ENCODE measurements around the gene PDE8B.
A peak's percentile ranks its signal among the peaks of the same experiment; 100 is the strongest.

The PDE8B gene

GRCh38 chr5:77367741-77368140, 157.3 kb downstream of the PDE8B start:
- Histone ChIP-seq H3K4me1 (ENCODE audit: control insufficient read depth, low read depth, low read length) (no peaks in the 10 kb centered on the region), H3K18ac (ENCODE audit: low read length) (no peak overlapping the region), H4K8ac (ENCODE audit: low read depth, low read length) (no peak overlapping the region), H2BK5ac (ENCODE audit: low read length) (no peak overlapping the region), H3K79me2 (ENCODE audit: control insufficient read depth, insufficient read depth, low read length) (no peaks in the 10 kb centered on the region), H3K79me1 (ENCODE audit: low read length) (no peaks in the 10 kb centered on the region), H2AK5ac (ENCODE audit: low read length) (no peak overlapping the region), H3K4me2 (ENCODE audit: low read length) (no peak overlapping the region), H3K36me3 (ENCODE audit: control insufficient read depth, insufficient read depth, low read length) (no peaks in the 10 kb centered on the region), H2BK120ac (ENCODE audit: low read depth, low read length) (no peak overlapping the region), H4K5ac (ENCODE audit: low read length) (no peak overlapping the region), H3K23ac (ENCODE audit: low read length) (no peak overlapping the region), H3K27me3 (ENCODE audit: insufficient read depth, low read length, poor library complexity) (no peaks in the 10 kb centered on the region), H3K4ac (ENCODE audit: low read depth, low read length) (no peak overlapping the region), H3K27ac (ENCODE audit: low read depth, low read length) (no peak overlapping the region), H3K4me3 (ENCODE audit: low read length) (no peak overlapping the region), H3K56ac (ENCODE audit: low read length) (no peak overlapping the region), H3K9ac (ENCODE audit: low read length) (no peak overlapping the region), H2BK15ac (replicated peaks; ENCODE audit: low read depth) (no peak overlapping the region)
- DNase-seq, result peak; percentile 23
- no CpG with 5 or more reads among the region's 4 CpGs for WGBS (ENCODE audit: extremely low coverage, insufficient coverage, low lambda C conversion rate)

GRCh38 chr5:77368367-77368766, 157.9 kb downstream of the PDE8B start:
- Histone ChIP-seq H2BK120ac (ENCODE audit: low read depth, low read length) (no peak overlapping the region), H4K5ac (ENCODE audit: low read length) (no peak overlapping the region), H4K8ac (ENCODE audit: low read depth, low read length) (no peak overlapping the region), H3K79me1 (ENCODE audit: low read length) (no peaks in the 10 kb centered on the region), H3K79me2 (ENCODE audit: control insufficient read depth, insufficient read depth, low read length) (no peaks in the 10 kb centered on the region), H3K56ac (ENCODE audit: low read length) (no peak overlapping the region), H3K4ac (ENCODE audit: low read depth, low read length) (no peak overlapping the region), H3K18ac (ENCODE audit: low read length) (no peak overlapping the region), H3K4me2 (ENCODE audit: low read length) (no peak overlapping the region), H3K36me3 (ENCODE audit: control insufficient read depth, insufficient read depth, low read length) (no peaks in the 10 kb centered on the region), H3K4me3 (ENCODE audit: low read length) (no peak overlapping the region), H2BK15ac (replicated peaks; ENCODE audit: low read depth) (no peak overlapping the region), H2AK5ac (ENCODE audit: low read length) (no peak overlapping the region), H3K27ac (ENCODE audit: low read depth, low read length) (no peak overlapping the region), H3K27me3 (ENCODE audit: insufficient read depth, low read length, poor library complexity) (no peaks in the 10 kb centered on the region), H3K9ac (ENCODE audit: low read length) (no peak overlapping the region), H2BK5ac (ENCODE audit: low read length) (no peak overlapping the region), H3K4me1 (ENCODE audit: control insufficient read depth, low read depth, low read length) (no peaks in the 10 kb centered on the region), H3K23ac (ENCODE audit: low read length) (no peak overlapping the region)
- no CpG with 5 or more reads among the region's 5 CpGs for WGBS (ENCODE audit: extremely low coverage, insufficient coverage, low lambda C conversion rate)
- DNase-seq, result no peak

GRCh38 chr5:77369566-77369965, 159.1 kb downstream of the PDE8B start:
- Histone ChIP-seq H3K36me3 (ENCODE audit: control insufficient read depth, insufficient read depth, low read length) (no peaks in the 10 kb centered on the region), H2BK5ac (ENCODE audit: low read length) (no peak overlapping the region), H3K27me3 (ENCODE audit: insufficient read depth, low read length, poor library complexity) (no peaks in the 10 kb centered on the region), H3K4me1 (ENCODE audit: control insufficient read depth, low read depth, low read length) (no peaks in the 10 kb centered on the region), H3K27ac (ENCODE audit: low read depth, low read length) (no peak overlapping the region), H3K9ac (ENCODE audit: low read length) (no peak overlapping the region), H2AK5ac (ENCODE audit: low read length) (no peak overlapping the region), H3K4ac (ENCODE audit: low read depth, low read length) (no peak overlapping the region), H3K79me1 (ENCODE audit: low read length) (no peaks in the 10 kb centered on the region), H2BK15ac (replicated peaks; ENCODE audit: low read depth) (no peak overlapping the region), H3K56ac (ENCODE audit: low read length) (no peak overlapping the region), H3K79me2 (ENCODE audit: control insufficient read depth, insufficient read depth, low read length) (no peaks in the 10 kb centered on the region), H3K4me2 (ENCODE audit: low read length) (no peak overlapping the region), H3K23ac (ENCODE audit: low read length) (no peak overlapping the region), H2BK120ac (ENCODE audit: low read depth, low read length) (no peak overlapping the region), H4K5ac (ENCODE audit: low read length) (no peak overlapping the region), H3K18ac (ENCODE audit: low read length) (no peak overlapping the region), H4K8ac (ENCODE audit: low read depth, low read length) (no peak overlapping the region), H3K4me3 (ENCODE audit: low read length) (no peak overlapping the region)
- no CpG with 5 or more reads among the region's 2 CpGs for WGBS (ENCODE audit: extremely low coverage, insufficient coverage, low lambda C conversion rate)
- DNase-seq, result no peak

- Histone ChIP-seq H3K27me3 (ENCODE audit: insufficient read depth, low read length, poor library complexity) (no peaks in the 10 kb centered on the region), H3K9ac (ENCODE audit: low read length) (no peak overlapping the region), H2AK5ac (ENCODE audit: low read length) (no peak overlapping the region), H3K4me2 (ENCODE audit: low read length) (no peak overlapping the region), H3K79me1 (ENCODE audit: low read length) (no peaks in the 10 kb centered on the region), H4K5ac (ENCODE audit: low read length) (no peak overlapping the region), H2BK120ac (ENCODE audit: low read depth, low read length) (no peak overlapping the region), H2BK15ac (replicated peaks; ENCODE audit: low read depth) (no peak overlapping the region), H3K23ac (ENCODE audit: low read length) (no peak overlapping the region), H3K4ac (ENCODE audit: low read depth, low read length) (no peak overlapping the region), H3K79me2 (ENCODE audit: control insufficient read depth, insufficient read depth, low read length) (no peaks in the 10 kb centered on the region), H4K8ac (ENCODE audit: low read depth, low read length) (no peak overlapping the region), H3K4me3 (ENCODE audit: low read length) (no peak overlapping the region), H3K27ac (ENCODE audit: low read depth, low read length) (no peak overlapping the region), H2BK5ac (ENCODE audit: low read length) (no peak overlapping the region), H3K36me3 (ENCODE audit: control insufficient read depth, insufficient read depth, low read length) (no peaks in the 10 kb centered on the region), H3K56ac (ENCODE audit: low read length) (no peak overlapping the region), H3K18ac (ENCODE audit: low read length) (no peak overlapping the region), H3K4me1 (ENCODE audit: control insufficient read depth, low read depth, low read length) (no peaks in the 10 kb centered on the region)
- no peak for DNase-seq
- no CpG with 5 or more reads among the region's 3 CpGs for WGBS (ENCODE audit: extremely low coverage, insufficient coverage, low lambda C conversion rate)
Measured at GRCh38 chr5:77374686-77375085, 164.2 kb downstream of the PDE8B start.

- Histone ChIP-seq H3K79me1 (ENCODE audit: low read length) (no peaks in the 10 kb centered on the region), H2BK120ac (ENCODE audit: low read depth, low read length) (no peak overlapping the region), H3K4me1 (ENCODE audit: control insufficient read depth, low read depth, low read length) (no peaks in the 10 kb centered on the region), H3K56ac (ENCODE audit: low read length) (no peak overlapping the region), H3K4ac (ENCODE audit: low read depth, low read length) (no peak overlapping the region), H3K23ac (ENCODE audit: low read length) (no peak overlapping the region), H2BK5ac (ENCODE audit: low read length) (no peak overlapping the region), H2AK5ac (ENCODE audit: low read length) (no peak overlapping the region), H3K36me3 (ENCODE audit: control insufficient read depth, insufficient read depth, low read length) (no peaks in the 10 kb centered on the region), H3K79me2 (ENCODE audit: control insufficient read depth, insufficient read depth, low read length) (no peaks in the 10 kb centered on the region), H3K4me3 (ENCODE audit: low read length) (no peak overlapping the region), H3K9ac (ENCODE audit: low read length) (no peak overlapping the region), H3K27me3 (ENCODE audit: insufficient read depth, low read length, poor library complexity) (no peaks in the 10 kb centered on the region), H3K27ac (ENCODE audit: low read depth, low read length) (no peak overlapping the region), H2BK15ac (replicated peaks; ENCODE audit: low read depth) (no peak overlapping the region), H4K8ac (ENCODE audit: low read depth, low read length) (no peak overlapping the region), H3K4me2 (ENCODE audit: low read length) (no peak overlapping the region), H4K5ac (ENCODE audit: low read length) (no peak overlapping the region), H3K18ac (ENCODE audit: low read length) (no peak overlapping the region)
- DNase-seq, result no peak
- WGBS (ENCODE audit: extremely low coverage, insufficient coverage, low lambda C conversion rate), result no CpG with 5 or more reads among the region's 5 CpGs
Measured at GRCh38 chr5:77376609-77377300, 166.3 kb downstream of the PDE8B start.

- Histone ChIP-seq H3K23ac (ENCODE audit: low read length) (no peak overlapping the region), H4K8ac (ENCODE audit: low read depth, low read length) (no peak overlapping the region), H3K56ac (ENCODE audit: low read length) (no peak overlapping the region), H3K4me3 (ENCODE audit: low read length) (no peak overlapping the region), H2BK15ac (replicated peaks; ENCODE audit: low read depth) (no peak overlapping the region), H3K4ac (ENCODE audit: low read depth, low read length) (no peak overlapping the region), H2BK120ac (ENCODE audit: low read depth, low read length) (no peak overlapping the region), H3K36me3 (ENCODE audit: control insufficient read depth, insufficient read depth, low read length) (no peaks in the 10 kb centered on the region), H3K4me2 (ENCODE audit: low read length) (no peak overlapping the region), H4K5ac (ENCODE audit: low read length) (no peak overlapping the region), H3K79me1 (ENCODE audit: low read length) (no peaks in the 10 kb centered on the region), H3K4me1 (ENCODE audit: control insufficient read depth, low read depth, low read length) (no peaks in the 10 kb centered on the region), H2BK5ac (ENCODE audit: low read length) (no peak overlapping the region), H2AK5ac (ENCODE audit: low read length) (no peak overlapping the region), H3K27me3 (ENCODE audit: insufficient read depth, low read length, poor library complexity) (no peaks in the 10 kb centered on the region), H3K9ac (ENCODE audit: low read length) (no peak overlapping the region), H3K79me2 (ENCODE audit: control insufficient read depth, insufficient read depth, low read length) (no peaks in the 10 kb centered on the region), H3K18ac (ENCODE audit: low read length) (no peak overlapping the region), H3K27ac (ENCODE audit: low read depth, low read length) (no peak overlapping the region)
- DNase-seq, result no peak
- no CpG with 5 or more reads among the region's 6 CpGs for WGBS (ENCODE audit: extremely low coverage, insufficient coverage, low lambda C conversion rate)
Measured at GRCh38 chr5:77379558-77380061, 169.1 kb downstream of the PDE8B start.
